Osteocyte (in vitro differentiated cells): ENCODE measurements around the gene SLC39A11. TPM values are rescaled to one million over a fixed set of nuclear protein-coding genes. Genes with fewer than 3 reads are reported as not detected.

ENCODE experiments used
- DNase-seq: peaks from one replicate; pipeline ENCODE4 v3.0.0; 2021; ENCODE audit warnings: mixed read lengths; ENCODE audit not compliant: unreplicated experiment; ENCODE audit errors: extremely low spot score
- H3K27ac Mint-ChIP-seq: one replicate; pipeline ENCODE4 v1.8.0; 2021; ENCODE audit warnings: mild to moderate bottlenecking, mixed read lengths; ENCODE audit not compliant: unreplicated experiment
- H3K27me3 Mint-ChIP-seq: one replicate; pipeline ENCODE4 v1.8.0; 2021; ENCODE audit warnings: mixed read lengths; ENCODE audit not compliant: unreplicated experiment
- H3K36me3 Mint-ChIP-seq: one replicate; pipeline ENCODE4 v1.8.0; 2021; ENCODE audit warnings: mixed read lengths; ENCODE audit not compliant: unreplicated experiment
- H3K4me1 Mint-ChIP-seq: one replicate; pipeline ENCODE4 v1.8.0; 2021; ENCODE audit warnings: mixed read lengths; ENCODE audit not compliant: unreplicated experiment
- H3K4me3 Mint-ChIP-seq: one replicate; pipeline ENCODE4 v1.8.0; 2021; ENCODE audit warnings: mild to moderate bottlenecking, moderate library complexity, mixed read lengths; ENCODE audit not compliant: unreplicated experiment
- H3K9me3 Mint-ChIP-seq: one replicate; pipeline ENCODE4 v1.8.0; 2021; ENCODE audit warnings: mixed read lengths; ENCODE audit not compliant: unreplicated experiment
- CTCF ChIP-seq: fragments of 200-600 bp; sonication (generic); IDR thresholded peaks from 2 replicates; pipeline ENCODE4 v1.5.0; 2021; ENCODE audit warnings: antibody characterized with exemption, mild to moderate bottlenecking, moderate library complexity
- total RNA-seq: library from RNA; stranded (reverse); gene quantifications from 2 replicates; pipeline ENCODE4 v1.2.1, GENCODE V29; 2021

SLC39A11 gene
- total RNA-seq, 1 donor from 2014 or later = 50.2 TPM

GRCh38 chr17:72707881-72708280 lies 384.6 kb downstream of the SLC39A11 start:
- no peak for TF ChIP-seq CTCF
- Mint-ChIP-seq H3K27me3 (no peaks in the 10 kb centered on the region), H3K36me3 (peaks cover 20% of the 10 kb centered on the region), H3K4me1 (peaks cover 11% of the 10 kb centered on the region), H3K4me3 (no peak overlapping the region), H3K27ac (no peak overlapping the region), H3K9me3 (peaks cover 8% of the 10 kb centered on the region)
- no peak for DNase-seq

GRCh38 chr17:72706396-72706981 lies 386.0 kb downstream of the SLC39A11 start:
- TF ChIP-seq CTCF = no peak
- Mint-ChIP-seq H3K27me3 (no peaks in the 10 kb centered on the region), H3K4me1 (peaks cover 14% of the 10 kb centered on the region), H3K4me3 (no peak overlapping the region), H3K9me3 (peaks cover 8% of the 10 kb centered on the region), H3K36me3 (peaks cover 13% of the 10 kb centered on the region), H3K27ac (peak overlapping the region; percentile 25)
- no peak for DNase-seq

GRCh38 chr17:72705905-72706395 lies 386.5 kb downstream of the SLC39A11 start:
- peak overlapping the region; percentile 25 for H3K27ac Mint-ChIP-seq
- TF ChIP-seq CTCF = no peak
- peaks cover 5% of the 10 kb centered on the region for H3K9me3 Mint-ChIP-seq
- H3K27me3 Mint-ChIP-seq = no peaks in the 10 kb centered on the region
- peaks cover 14% of the 10 kb centered on the region for H3K4me1 Mint-ChIP-seq
- H3K4me3 Mint-ChIP-seq = no peak overlapping the region
- peaks cover 8% of the 10 kb centered on the region for H3K36me3 Mint-ChIP-seq
- DNase-seq = no peak

GRCh38 chr17:72702998-72703397 lies 389.5 kb downstream of the SLC39A11 start:
- Mint-ChIP-seq H3K4me1 (peaks cover 31% of the 10 kb centered on the region), H3K9me3 (no peaks in the 10 kb centered on the region), H3K36me3 (no peaks in the 10 kb centered on the region), H3K4me3 (no peak overlapping the region), H3K27ac (no peak overlapping the region), H3K27me3 (no peaks in the 10 kb centered on the region)
- no peak for TF ChIP-seq CTCF
- no peak for DNase-seq

GRCh38 chr17:72702136-72702735 lies 390.3 kb downstream of the SLC39A11 start:
- peaks cover 33% of the 10 kb centered on the region for H3K4me1 Mint-ChIP-seq
- no peaks in the 10 kb centered on the region for H3K9me3 Mint-ChIP-seq
- DNase-seq = no peak
- no peaks in the 10 kb centered on the region for H3K36me3 Mint-ChIP-seq
- TF ChIP-seq CTCF = no peak
- no peaks in the 10 kb centered on the region for H3K27me3 Mint-ChIP-seq
- no peak overlapping the region for H3K4me3 Mint-ChIP-seq
- no peak overlapping the region for H3K27ac Mint-ChIP-seq
